C4-2B (cell line): ENCODE data around the gene ACOXL.

Source experiments
- H3K27ac ChIP-seq: fragments of 450-650 bp; 2 replicates; pipeline ENCODE4 v1.5.1; 2017
- CTCF ChIP-seq: fragments of 450-650 bp; conservative IDR thresholded peaks from 2 replicates; pipeline ENCODE4 v1.5.1; 2017; ENCODE audit warnings: mild to moderate bottlenecking
- ZFX ChIP-seq: fragments of 450-650 bp; IDR thresholded peaks from 2 replicates; pipeline ENCODE4 v1.6.1; 2017

The ACOXL gene

DNA sequence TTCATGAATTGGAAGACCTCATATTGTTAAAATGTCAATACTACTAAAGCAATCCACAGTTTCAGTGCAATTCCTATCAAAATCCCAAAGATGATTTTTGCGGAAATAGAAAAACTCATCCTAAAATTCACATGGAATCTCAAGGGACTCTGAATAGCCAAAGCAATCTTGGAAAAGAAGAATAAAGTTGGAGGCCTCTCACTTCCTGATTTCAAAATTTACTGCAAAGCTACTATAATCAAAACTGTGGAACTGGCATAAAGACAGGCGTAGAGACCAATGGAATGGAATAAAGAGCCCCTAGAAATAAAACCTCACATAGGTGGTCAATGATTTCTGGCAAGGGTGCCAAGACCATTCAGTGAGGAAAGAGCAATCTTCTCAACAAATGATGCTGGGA lies 42.3 kb downstream of the ACOXL start:
- H3K27ac ChIP-seq, result no peak overlapping the region
- TF ChIP-seq ZFX (no peak), CTCF (no peak)

DNA sequence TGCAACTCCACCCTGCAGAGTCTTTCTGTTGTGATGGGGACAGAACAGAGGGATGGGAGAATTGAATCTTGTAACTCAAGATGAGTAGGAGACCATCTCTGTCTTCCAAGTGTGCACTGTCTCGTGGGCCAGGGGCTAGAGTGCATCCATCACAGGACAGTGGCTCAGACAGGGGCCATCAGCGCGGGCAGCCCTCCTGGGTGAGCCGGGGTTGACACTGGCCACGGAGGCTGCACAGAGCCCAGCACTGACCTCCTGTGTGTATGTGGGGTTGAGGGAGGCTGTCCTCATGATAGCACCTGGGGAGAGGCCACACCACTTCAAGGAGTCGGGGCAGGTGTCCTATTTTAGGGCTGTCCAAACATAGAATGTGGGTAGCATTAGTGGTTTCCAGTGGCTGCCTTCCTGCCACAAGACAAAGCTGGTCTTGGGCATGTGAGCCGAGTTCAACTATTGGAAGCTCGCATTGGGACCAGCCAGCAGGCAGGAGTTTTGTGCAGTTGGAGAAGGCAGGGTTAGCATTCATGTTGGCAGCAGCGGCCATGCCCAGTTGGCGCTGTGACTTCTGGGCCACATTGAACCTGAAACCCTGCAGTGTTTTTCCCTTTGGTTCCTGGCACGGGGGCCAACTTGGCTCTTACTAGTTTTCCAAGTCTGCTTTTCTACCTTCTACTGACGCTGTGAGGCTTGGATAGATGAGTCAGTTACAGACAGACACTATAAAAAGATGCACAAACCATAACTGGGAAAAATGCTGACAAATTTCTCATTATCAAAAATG lies 45.3 kb downstream of the ACOXL start:
- TF ChIP-seq ZFX, result no peak
- no peak for TF ChIP-seq CTCF
- H3K27ac ChIP-seq, result no peak overlapping the region

- H3K27ac ChIP-seq, result no peak overlapping the region
- TF ChIP-seq CTCF (no peak), ZFX (no peak)
Measured at GRCh38 chr2:110780461-110780860, 48.1 kb downstream of the ACOXL start.

DNA sequence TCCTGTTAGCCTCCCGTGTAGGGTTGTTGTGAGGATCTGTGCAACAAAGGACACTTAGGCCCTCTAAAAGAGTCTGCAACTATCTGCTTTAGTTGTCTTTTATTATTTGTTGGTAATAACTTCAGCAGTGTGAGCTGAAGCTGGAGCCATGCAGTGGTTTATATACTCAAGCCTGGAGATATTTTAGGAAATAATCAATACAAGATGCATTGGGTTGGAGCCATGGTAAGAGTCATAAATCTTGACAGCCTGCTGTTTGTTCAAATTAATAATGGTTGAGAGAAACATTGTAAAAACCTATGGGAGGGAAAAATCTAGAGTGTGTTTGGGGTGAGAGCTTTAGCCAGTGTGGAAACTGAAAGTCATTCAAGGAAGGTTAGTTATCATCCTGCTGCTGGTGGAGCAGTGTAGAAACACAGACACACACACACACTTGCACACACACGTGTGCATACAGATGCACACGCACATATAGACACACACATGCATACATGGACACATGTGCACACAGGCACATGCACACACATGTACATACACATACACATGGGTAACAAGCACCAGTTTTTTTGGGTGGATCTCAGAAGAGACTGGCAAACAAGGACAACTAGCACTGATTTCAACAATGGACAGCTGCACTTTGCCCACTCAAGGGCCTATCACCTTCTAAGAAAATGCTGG lies 51.0 kb downstream of the ACOXL start:
- TF ChIP-seq CTCF (no peak), ZFX (no peak)
- no peak overlapping the region for H3K27ac ChIP-seq

- TF ChIP-seq CTCF (no peak), ZFX (no peak)
- no peak overlapping the region for H3K27ac ChIP-seq
Measured at GRCh38 chr2:110784047-110784631, 51.8 kb downstream of the ACOXL start.

DNA sequence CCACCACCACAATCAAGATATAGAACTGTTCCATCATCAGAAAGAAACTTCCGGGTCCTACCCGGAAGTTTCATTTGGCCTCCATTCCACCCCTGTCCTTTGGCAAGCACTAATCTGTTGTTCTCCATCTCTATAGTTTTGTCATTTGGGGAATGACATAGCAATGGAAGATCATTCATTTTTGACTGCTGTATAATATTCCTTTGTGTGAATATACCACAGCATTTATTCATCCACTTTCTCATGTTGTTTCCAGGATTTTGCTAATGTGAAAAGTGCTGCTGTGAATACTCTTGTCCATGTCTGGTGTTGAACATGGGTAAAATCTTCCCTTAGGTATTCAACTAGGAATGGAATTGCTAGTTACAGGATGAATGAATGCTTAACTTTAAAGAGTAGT lies 53.1 kb downstream of the ACOXL start:
- TF ChIP-seq CTCF, result no peak
- no peak for TF ChIP-seq ZFX
- no peak overlapping the region for H3K27ac ChIP-seq

DNA sequence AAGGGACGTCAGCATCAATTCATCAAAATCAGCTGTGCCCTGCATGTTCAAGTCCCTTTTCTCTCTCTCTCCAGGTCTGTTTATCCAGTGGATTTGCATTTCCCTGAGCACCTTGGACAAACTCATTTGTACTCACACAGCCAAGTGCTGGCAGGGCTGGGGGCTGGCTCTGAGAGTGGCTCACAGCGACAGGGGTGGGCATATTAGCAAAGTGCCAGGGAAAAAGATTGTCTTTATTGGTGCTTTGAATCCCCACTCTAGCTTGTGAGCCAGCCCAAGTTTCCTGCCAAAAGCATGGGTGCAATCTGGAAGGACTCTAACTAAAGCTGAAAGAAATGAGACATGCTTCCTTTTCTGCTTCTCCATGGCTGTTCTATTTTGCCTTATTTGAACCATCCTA lies 56.6 kb downstream of the ACOXL start:
- H3K27ac ChIP-seq, result no peak overlapping the region
- TF ChIP-seq ZFX, result no peak
- TF ChIP-seq CTCF, result no peak
